Neutrophil (primary cell): ENCODE data around the gene KLF13.

Experiments used
- H3K27ac ChIP-seq: fragments of 200-600 bp; sonication (generic); 2 replicates; pipeline ENCODE4 v1.5.1; 2016; ENCODE audit warnings: mild to moderate bottlenecking, moderate library complexity
- H3K27me3 ChIP-seq: fragments of 200-600 bp; sonication (generic); 2 replicates; pipeline ENCODE4 v1.6.0; 2016; ENCODE audit warnings: mild to moderate bottlenecking
- H3K36me3 ChIP-seq: fragments of 200-600 bp; sonication (generic); 2 replicates; pipeline ENCODE4 v1.5.1; 2017
- H3K4me1 ChIP-seq, 2 experiments: fragments of 200-600 bp in 1 of 2; sonication (generic) in 1 of 2; 1 replicate in 1 of 2; 2 replicates in 1 of 2; pipeline versions ENCODE4 v1.5.1 to v1.6.1; 2013 to 2016; ENCODE audit warnings: low read depth in 1 of 2, low read length in 1 of 2, mild to moderate bottlenecking in 1 of 2, moderate library complexity in 1 of 2; ENCODE audit not compliant: control insufficient read depth in 1 of 2, insufficient read depth in 1 of 2
- H3K4me3 ChIP-seq, 2 experiments: fragments of 200-600 bp in 1 of 2; sonication (generic) in 1 of 2; 1 replicate in 1 of 2; 2 replicates in 1 of 2; pipeline ENCODE4 v1.5.1; 2013 to 2016; ENCODE audit warnings: low read depth in 1 of 2, low read length in 1 of 2, mild to moderate bottlenecking in 1 of 2, moderate library complexity in 1 of 2
- H3K9me3 ChIP-seq: fragments of 200-600 bp; sonication (generic); 2 replicates; pipeline ENCODE4 v1.5.1; 2016
- TF ChIP-seq, protein P1 (sequence below): fragments of 200-600 bp; sonication (generic); IDR thresholded peaks from 2 replicates; pipeline ENCODE4 v1.5.1; 2016; ENCODE audit warnings: antibody characterized with exemption

The KLF13 gene

DNA sequence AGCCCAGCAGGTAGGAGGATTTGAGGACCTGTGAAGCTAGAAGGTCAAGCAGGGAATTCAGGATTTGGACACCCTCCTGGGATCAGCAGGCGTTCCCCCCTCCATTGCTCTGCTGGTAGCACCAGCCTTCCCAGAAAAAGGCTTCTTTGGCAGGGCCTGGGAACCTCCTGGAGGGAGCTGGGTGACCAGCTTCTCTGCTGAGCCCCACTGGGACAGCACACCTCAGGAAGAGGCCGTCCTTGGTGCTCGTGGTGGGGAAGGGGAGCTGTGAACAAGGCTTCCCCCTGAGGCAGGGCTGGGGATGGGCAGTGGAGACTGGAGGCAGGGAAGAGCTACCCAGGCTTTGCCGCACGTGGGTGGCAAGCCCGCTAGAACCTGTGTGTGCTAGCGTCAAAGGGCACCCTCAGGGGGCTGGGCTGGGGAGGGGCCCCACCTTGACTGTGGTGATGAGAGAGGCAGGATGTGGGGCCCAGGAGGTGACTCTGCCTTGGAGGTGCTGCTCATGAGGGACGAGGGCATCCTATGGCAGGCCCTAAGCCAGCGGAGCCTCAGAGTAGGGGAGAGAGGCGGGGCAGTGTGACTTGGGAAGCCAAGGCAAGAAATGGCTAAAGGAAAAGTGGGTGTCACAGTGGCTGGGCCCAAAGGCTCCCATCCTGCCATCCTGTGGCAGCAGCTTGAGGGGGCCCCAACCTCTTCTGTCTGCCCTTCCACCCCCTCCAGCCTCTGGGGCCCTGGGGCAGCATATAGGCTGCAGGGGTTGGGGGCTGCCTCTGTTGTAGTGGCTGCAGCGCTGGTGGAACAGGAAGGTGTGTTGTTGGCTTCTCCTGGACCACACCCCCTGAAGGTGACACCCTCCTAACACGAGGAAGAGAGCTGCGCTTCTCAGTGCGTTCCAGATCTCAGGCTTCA lies 20.7 kb downstream of the KLF13 start:
- no peaks in the 10 kb centered on the region for H3K27me3 ChIP-seq
- TF ChIP-seq, protein P1, sequence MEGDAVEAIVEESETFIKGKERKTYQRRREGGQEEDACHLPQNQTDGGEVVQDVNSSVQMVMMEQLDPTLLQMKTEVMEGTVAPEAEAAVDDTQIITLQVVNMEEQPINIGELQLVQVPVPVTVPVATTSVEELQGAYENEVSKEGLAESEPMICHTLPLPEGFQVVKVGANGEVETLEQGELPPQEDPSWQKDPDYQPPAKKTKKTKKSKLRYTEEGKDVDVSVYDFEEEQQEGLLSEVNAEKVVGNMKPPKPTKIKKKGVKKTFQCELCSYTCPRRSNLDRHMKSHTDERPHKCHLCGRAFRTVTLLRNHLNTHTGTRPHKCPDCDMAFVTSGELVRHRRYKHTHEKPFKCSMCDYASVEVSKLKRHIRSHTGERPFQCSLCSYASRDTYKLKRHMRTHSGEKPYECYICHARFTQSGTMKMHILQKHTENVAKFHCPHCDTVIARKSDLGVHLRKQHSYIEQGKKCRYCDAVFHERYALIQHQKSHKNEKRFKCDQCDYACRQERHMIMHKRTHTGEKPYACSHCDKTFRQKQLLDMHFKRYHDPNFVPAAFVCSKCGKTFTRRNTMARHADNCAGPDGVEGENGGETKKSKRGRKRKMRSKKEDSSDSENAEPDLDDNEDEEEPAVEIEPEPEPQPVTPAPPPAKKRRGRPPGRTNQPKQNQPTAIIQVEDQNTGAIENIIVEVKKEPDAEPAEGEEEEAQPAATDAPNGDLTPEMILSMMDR, result no peak
- H3K4me3 ChIP-seq, result no peak overlapping the region
- peaks cover 22 to 70% of the 10 kb centered on the region in 2 experiments for H3K4me1 ChIP-seq
- peak overlapping the region; percentile 47 for H3K27ac ChIP-seq
- H3K9me3 ChIP-seq, result no peaks in the 10 kb centered on the region
- H3K36me3 ChIP-seq, result peaks cover 33% of the 10 kb centered on the region

DNA sequence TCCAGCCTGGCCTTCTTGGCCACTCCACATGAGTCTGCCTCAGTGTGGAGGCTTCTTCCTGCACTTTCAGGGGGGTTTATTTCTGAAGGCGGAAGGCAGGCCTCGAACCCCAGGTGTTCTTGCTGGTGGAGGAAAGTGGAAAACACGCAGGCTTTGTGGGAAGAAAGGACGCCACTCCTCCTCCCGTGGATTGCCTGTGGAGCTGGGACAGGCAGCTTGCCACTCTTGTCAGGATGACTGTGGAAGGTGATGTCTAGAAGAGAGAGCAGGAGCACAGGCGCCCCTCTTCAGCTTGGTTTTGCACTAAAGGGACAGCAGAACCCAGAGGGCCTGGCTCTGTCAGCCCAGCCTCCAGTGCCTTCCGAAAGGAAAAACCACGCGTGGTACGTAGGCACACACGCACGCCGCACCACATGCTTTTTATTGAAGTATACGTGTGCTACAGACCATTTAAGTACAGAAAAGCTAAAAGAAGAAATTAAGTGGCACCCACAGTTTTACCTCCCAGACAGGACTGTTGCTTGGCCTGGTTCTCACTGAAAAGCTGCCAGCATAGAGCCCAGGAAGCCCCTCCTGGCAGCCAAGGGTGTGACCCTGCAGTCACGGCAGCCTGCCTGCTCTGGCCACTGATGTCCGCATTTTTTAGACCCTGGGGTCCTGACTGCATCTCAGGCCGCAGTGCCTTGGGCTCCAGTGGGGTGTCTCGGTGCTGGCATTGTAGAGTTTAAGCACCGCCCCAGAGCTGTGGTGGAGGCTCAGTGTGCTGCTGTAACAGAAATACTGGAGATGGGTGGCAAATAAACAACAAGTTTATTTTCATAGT lies 21.6 kb downstream of the KLF13 start:
- no peak overlapping the region for H3K4me3 ChIP-seq
- no peaks in the 10 kb centered on the region for H3K27me3 ChIP-seq
- H3K4me1 ChIP-seq, result peaks cover 22 to 70% of the 10 kb centered on the region in 2 experiments
- TF ChIP-seq, protein P1, result no peak
- H3K27ac ChIP-seq, result peak overlapping the region; percentile 47
- no peaks in the 10 kb centered on the region for H3K9me3 ChIP-seq
- H3K36me3 ChIP-seq, result peaks cover 33% of the 10 kb centered on the region

DNA sequence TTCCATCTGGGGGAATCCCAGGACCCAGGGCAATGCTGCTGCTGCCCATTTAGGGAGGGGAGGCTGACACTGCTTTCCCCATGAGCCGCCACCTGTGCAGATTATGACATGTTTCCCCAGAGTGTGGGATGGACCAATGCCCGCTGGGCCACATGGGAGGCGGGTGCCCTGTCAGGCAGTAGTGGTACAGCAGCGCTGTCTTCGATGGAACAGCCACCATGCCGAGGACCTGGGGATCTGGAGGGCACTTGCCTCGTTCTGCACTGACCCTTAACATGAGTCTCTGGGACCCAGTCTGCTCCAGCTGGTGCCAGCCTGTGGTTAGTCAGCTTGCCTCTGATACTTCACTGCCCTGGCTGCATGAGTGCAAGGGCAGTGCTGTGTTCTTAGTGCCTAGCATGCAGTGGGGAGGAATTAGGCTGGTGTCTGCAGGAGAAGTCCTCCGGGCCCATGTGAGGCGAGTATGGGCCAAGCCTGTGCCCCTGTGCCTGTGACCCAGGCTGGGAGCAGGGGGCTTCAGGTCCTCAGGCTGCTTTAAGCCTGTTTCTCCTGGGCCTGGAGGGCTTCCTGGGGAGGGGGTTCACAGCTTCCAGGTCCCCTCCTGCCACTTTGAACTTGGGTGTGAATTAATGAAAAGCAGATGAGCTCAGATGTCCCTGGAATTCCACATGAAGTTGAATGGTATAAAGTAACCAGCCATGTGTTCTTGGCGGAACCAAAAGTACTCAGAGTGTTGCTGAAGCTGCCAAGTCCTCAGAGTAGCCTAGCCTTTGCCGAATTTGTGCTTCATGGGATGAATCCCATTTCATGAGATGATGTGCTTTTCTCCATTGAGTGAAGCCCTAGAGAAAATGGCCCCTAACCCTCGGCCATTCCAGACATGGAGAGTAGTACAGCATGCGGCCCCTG lies 22.9 kb downstream of the KLF13 start:
- TF ChIP-seq, protein P1, result no peak
- Histone ChIP-seq H3K36me3 (peaks cover 36% of the 10 kb centered on the region), H3K9me3 (no peaks in the 10 kb centered on the region), H3K4me1 (peaks cover 21 to 71% of the 10 kb centered on the region in 2 experiments), H3K4me3 (no peak overlapping the region), H3K27me3 (no peaks in the 10 kb centered on the region), H3K27ac (peak overlapping the region; percentile 49)

DNA sequence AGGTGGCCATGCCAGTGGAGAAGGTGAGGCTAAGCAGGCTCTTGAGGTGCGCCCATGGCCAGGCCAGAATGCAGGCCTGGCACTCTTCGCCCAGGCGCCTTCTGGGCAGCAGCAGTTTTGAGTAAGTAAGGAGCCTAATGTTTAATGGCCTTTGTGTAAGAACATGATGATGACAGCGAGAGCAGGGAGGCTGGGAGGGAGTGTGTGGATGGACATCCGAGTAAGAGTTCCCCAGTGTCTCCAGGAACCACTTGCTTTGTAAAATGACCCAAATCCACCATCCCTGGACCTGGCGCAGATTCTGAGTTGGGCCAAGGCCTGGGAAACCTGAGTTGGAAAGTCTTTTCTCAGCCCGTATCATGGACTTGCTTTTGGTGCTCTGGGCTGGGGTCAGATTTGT lies 24.1 kb downstream of the KLF13 start:
- Histone ChIP-seq H3K4me3 (no peak overlapping the region), H3K27me3 (no peaks in the 10 kb centered on the region), H3K4me1 (peaks cover 32 to 73% of the 10 kb centered on the region in 2 experiments), H3K9me3 (no peaks in the 10 kb centered on the region), H3K27ac (peak overlapping the region; percentile 49), H3K36me3 (peaks cover 46% of the 10 kb centered on the region)
- TF ChIP-seq, protein P1, result no peak

DNA sequence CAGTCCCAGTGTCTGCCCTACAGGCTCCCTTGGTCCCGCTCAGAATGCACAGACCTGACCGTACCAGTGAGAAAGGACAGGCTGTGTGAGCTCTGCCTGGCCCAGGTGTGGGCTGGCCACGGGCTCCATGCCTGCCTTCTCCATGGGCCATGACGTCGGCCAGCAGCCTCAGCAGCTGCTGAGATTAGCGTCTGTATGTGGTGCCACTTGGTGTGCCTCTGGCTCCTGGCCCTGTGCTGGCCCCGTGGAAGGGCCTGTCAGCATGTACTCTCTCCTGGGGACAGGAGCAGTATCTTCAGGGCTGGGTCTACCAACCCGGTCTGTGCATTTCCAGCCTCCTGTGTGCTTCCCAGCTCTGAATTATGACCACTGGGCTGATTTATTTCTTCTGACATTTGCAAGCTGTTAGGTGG lies 25.7 kb downstream of the KLF13 start:
- Histone ChIP-seq H3K27ac (peak overlapping the region; percentile 70), H3K4me3 (peak overlapping the region in 1 of 2 experiments; percentile 21), H3K4me1 (peaks cover 48 to 82% of the 10 kb centered on the region in 2 experiments), H3K9me3 (no peaks in the 10 kb centered on the region), H3K36me3 (peaks cover 35% of the 10 kb centered on the region), H3K27me3 (no peaks in the 10 kb centered on the region)
- TF ChIP-seq, protein P1, result no peak
